ENCODE measurements around the gene XPO4. TPM values are rescaled to one million over a fixed set of nuclear protein-coding genes. Genes with fewer than 3 reads are reported as not detected.

XPO4 gene
- total RNA-seq, 1 donor from 2014 or later, result 21.2 TPM

GRCh38 chr13:20798027-20798426, 104.5 kb downstream of the XPO4 start:
- no peak for TF ChIP-seq CTCF (IDR thresholded peaks at IDR 0.05; ENCODE audit: insufficient read depth, low read length, poor library complexity, severe bottlenecking)
- Histone ChIP-seq H3K27me3 (ENCODE audit: control insufficient read depth, insufficient read depth, low read length) (no peaks in the 10 kb centered on the region), H3K36me3 (ENCODE audit: control insufficient read depth, insufficient read depth, low read length) (no peaks in the 10 kb centered on the region), H3K4me3 (ENCODE audit: low read depth, low read length) (no peak overlapping the region)
- no peak for DNase-seq (ENCODE audit: low read depth)

- DNase-seq (ENCODE audit: low read depth), result no peak
- H3K36me3 ChIP-seq (ENCODE audit: control insufficient read depth, insufficient read depth, low read length), result no peaks in the 10 kb centered on the region
- H3K4me3 ChIP-seq (ENCODE audit: low read depth, low read length), result no peak overlapping the region
- no peaks in the 10 kb centered on the region for H3K27me3 ChIP-seq (ENCODE audit: control insufficient read depth, insufficient read depth, low read length)
- no peak for TF ChIP-seq CTCF (IDR thresholded peaks at IDR 0.05; ENCODE audit: insufficient read depth, low read length, poor library complexity, severe bottlenecking)
Measured at GRCh38 chr13:20796791-20797508, 105.6 kb downstream of the XPO4 start.

GRCh38 chr13:20789665-20790064, 112.9 kb downstream of the XPO4 start:
- Histone ChIP-seq H3K36me3 (ENCODE audit: control insufficient read depth, insufficient read depth, low read length) (no peaks in the 10 kb centered on the region), H3K4me3 (ENCODE audit: low read depth, low read length) (no peak overlapping the region), H3K27me3 (ENCODE audit: control insufficient read depth, insufficient read depth, low read length) (no peaks in the 10 kb centered on the region)
- DNase-seq (ENCODE audit: low read depth), result no peak
- no peak for TF ChIP-seq CTCF (IDR thresholded peaks at IDR 0.05; ENCODE audit: insufficient read depth, low read length, poor library complexity, severe bottlenecking)

DNA sequence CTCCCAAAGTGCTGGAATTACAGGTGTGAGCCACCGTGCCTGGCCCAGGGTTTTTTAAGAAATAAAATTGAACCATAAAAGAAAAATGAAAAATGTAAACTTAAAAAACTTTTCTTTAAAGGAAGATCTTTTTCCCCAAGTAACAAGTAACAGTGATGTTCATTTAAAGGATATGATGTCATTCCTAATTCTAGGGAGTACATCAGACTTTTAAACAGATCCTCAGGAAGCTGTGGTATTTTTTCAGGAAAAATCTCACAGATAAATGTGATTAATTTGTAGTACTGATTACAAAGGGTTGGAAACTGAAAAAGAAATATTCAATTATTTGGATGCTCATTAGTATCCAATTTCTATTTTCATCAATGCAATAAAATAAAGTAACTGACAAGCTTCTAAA, 114.2 kb downstream of the XPO4 start:
- Histone ChIP-seq H3K27me3 (ENCODE audit: control insufficient read depth, insufficient read depth, low read length) (no peaks in the 10 kb centered on the region), H3K36me3 (ENCODE audit: control insufficient read depth, insufficient read depth, low read length) (no peaks in the 10 kb centered on the region), H3K4me3 (ENCODE audit: low read depth, low read length) (no peak overlapping the region)
- no peak for TF ChIP-seq CTCF (IDR thresholded peaks at IDR 0.05; ENCODE audit: insufficient read depth, low read length, poor library complexity, severe bottlenecking)
- DNase-seq (ENCODE audit: low read depth), result no peak

DNA sequence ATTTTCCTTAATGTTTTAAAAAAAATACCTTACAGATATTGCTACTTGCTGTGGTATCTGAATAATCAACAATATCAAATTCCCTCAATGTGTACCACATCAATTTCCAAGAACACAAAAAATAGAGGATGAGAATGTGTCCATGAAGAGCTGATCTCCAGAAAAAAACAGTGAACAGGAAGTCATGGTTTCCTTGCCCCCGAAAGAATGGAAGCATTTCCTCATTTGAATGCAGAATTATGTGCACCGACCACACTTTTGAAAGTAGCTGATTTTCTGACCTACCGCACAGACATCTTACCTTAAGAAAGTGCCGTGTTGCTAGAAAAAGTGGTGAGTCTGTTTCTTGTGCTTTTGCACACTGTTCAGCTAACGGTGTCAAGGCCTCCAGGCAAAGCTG, 115.4 kb downstream of the XPO4 start:
- H3K36me3 ChIP-seq (ENCODE audit: control insufficient read depth, insufficient read depth, low read length), result no peaks in the 10 kb centered on the region
- no peak for TF ChIP-seq CTCF (IDR thresholded peaks at IDR 0.05; ENCODE audit: insufficient read depth, low read length, poor library complexity, severe bottlenecking)

DNA sequence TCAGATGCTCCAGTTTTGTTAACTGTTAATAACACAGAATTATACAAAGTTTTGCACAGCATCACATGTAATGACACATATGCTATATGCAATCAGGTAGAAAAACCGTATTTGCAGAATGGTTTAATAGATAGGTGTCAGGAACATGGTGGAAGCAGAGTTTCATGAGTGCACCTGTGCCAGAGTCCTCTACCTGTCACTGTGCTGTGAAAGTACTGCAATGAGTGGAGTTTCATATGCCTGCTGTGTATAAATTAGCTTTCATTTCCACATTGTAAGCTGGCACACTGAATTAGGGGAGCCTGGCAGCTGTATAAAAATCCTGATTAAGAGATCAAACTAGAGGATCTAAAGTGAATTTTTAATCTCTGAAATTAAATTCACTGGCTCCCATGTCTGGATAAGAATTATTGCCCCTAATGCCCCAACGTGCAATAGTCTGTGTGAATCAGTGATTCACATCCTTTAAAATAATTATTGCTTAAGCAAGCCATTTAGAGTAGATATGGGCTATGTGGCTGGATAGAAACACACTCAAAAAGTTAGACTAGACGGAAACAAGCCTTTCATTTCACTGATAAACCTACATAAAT, 120.3 kb downstream of the XPO4 start:
- H3K4me3 ChIP-seq (ENCODE audit: low read depth, low read length), result no peak overlapping the region
- no peak for DNase-seq (ENCODE audit: low read depth)
- H3K36me3 ChIP-seq (ENCODE audit: control insufficient read depth, insufficient read depth, low read length), result no peaks in the 10 kb centered on the region
- no peak for TF ChIP-seq CTCF (IDR thresholded peaks at IDR 0.05; ENCODE audit: insufficient read depth, low read length, poor library complexity, severe bottlenecking)
- no peaks in the 10 kb centered on the region for H3K27me3 ChIP-seq (ENCODE audit: control insufficient read depth, insufficient read depth, low read length)

More for the DNA sequence above, 115.4 kb downstream of the XPO4 start:
- Histone ChIP-seq H3K27me3 (ENCODE audit: control insufficient read depth, insufficient read depth, low read length) (no peaks in the 10 kb centered on the region), H3K4me3 (ENCODE audit: low read depth, low read length) (no peak overlapping the region)
- DNase-seq (ENCODE audit: low read depth), result no peak
